Mesodermal cell (in vitro differentiated cells): ENCODE results near the gene ZNF236.

Experiments used
- H3K27ac ChIP-seq: 2 replicates; pipeline ENCODE4 v1.7.0; 2013; ENCODE audit warnings: mild to moderate bottlenecking, low read depth, low read length, moderate library complexity; ENCODE audit not compliant: severe bottlenecking
- H3K36me3 ChIP-seq: 2 replicates; pipeline ENCODE4 v1.7.1; 2013; ENCODE audit warnings: mild to moderate bottlenecking, low read length, moderate library complexity; ENCODE audit not compliant: control insufficient read depth, insufficient read depth
- H3K4me1 ChIP-seq: one replicate; pipeline ENCODE4 v1.7.1; 2013; ENCODE audit warnings: mild to moderate bottlenecking, low read length; ENCODE audit not compliant: insufficient read depth, control insufficient read depth, poor library complexity, severe bottlenecking
- H3K4me3 ChIP-seq: 2 replicates; pipeline ENCODE4 v1.7.0; 2013; ENCODE audit warnings: low read length, control low read depth, mild to moderate bottlenecking; ENCODE audit not compliant: insufficient read depth, poor library complexity, severe bottlenecking; ENCODE audit errors: extremely low read depth
- H3K9me3 ChIP-seq: 2 replicates; pipeline ENCODE4 v1.7.1; 2013; ENCODE audit warnings: mild to moderate bottlenecking, low read length, moderate library complexity; ENCODE audit not compliant: control insufficient read depth
- WGBS, 2 experiments: methylation state at CpG; one replicate each; pipeline ENCODE4 v1.1.5; 2013; ENCODE audit warnings: missing lambda C conversion rate in 2 of 2; ENCODE audit not compliant: insufficient coverage in 2 of 2; 5-methylcytosine and 5-hydroxymethylcytosine counted together

Gene ZNF236

DNA sequence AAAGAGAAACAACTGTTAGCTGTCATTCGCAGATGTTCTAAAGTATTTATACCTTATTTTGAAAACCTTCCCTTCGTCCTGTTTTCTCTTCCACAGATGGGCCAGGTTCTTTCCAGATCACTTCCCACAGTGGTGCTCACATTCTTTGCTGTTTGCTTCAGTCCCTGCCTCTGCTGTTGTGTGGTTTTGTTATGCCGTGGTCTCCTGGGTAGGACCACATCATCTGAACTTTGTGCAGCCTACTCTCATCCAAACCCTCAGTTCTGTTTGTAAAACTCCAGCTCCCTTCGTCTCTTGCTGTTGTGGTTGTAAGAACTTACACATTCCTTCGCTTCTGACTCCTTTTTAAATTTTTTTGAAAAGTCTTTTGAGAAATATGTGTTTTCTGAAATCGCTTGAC lies 38.1 kb downstream of the ZNF236 start:
- H3K9me3 ChIP-seq = no peaks in the 10 kb centered on the region
- peaks cover 5% of the 10 kb centered on the region for H3K4me1 ChIP-seq
- H3K4me3 ChIP-seq = no peak overlapping the region
- 85 to 100% methylated on average over 2 of the region's 6 CpGs for WGBS, 2 experiments
- H3K36me3 ChIP-seq = peaks cover 34% of the 10 kb centered on the region
- H3K27ac ChIP-seq = no peak overlapping the region

DNA sequence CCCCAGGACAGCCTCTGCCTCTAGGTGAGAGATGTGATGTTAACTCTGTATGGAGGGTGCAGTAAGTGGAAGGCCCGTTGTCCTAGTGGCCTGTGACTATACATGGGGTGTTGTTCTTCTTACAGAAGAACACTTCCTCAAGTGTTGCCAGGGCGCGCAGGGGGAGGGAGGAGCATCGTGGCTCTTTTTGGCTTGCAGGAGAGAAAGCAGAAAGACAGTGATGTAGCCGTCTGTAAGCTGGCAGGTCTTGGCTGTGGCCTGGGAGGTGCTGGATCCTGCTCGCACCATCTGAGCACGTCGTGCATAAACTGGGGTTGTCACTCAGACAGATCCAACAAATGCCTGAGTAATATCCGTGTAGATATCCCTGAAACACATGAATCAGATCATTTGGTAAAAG lies 44.3 kb downstream of the ZNF236 start:
- peaks cover 48% of the 10 kb centered on the region for H3K36me3 ChIP-seq
- no peaks in the 10 kb centered on the region for H3K4me1 ChIP-seq
- H3K27ac ChIP-seq = no peak overlapping the region
- no peak overlapping the region for H3K4me3 ChIP-seq
- 91 to 93% methylated on average over 8 to 9 of the region's 9 CpGs for WGBS, 2 experiments
- H3K9me3 ChIP-seq = no peaks in the 10 kb centered on the region

DNA sequence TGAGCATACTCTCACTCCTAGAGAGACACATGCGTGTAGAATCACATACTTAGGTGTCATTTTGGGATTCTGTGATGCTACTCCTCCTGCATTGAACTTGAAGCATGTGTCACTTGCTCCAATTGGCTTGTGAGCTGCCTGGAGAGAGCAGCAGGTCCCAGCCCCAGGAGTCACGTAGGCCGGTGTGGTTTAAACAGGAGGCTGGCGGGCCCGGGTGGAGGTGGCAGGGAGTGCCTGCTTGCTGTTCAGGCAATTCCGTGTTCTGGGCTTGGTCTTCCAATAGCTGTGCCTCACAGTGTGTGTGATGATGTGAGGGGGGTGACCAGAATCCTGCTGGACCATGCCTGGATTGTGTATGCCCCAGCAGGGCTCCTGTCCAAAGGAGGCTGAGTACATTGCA lies 51.0 kb downstream of the ZNF236 start:
- Histone ChIP-seq H3K27ac (no peak overlapping the region), H3K4me3 (no peak overlapping the region), H3K36me3 (peaks cover 37% of the 10 kb centered on the region), H3K4me1 (peaks cover 7% of the 10 kb centered on the region), H3K9me3 (no peaks in the 10 kb centered on the region)
- WGBS, 2 experiments = 90 to 96% methylated on average over 2 to 5 of the region's 6 CpGs

DNA sequence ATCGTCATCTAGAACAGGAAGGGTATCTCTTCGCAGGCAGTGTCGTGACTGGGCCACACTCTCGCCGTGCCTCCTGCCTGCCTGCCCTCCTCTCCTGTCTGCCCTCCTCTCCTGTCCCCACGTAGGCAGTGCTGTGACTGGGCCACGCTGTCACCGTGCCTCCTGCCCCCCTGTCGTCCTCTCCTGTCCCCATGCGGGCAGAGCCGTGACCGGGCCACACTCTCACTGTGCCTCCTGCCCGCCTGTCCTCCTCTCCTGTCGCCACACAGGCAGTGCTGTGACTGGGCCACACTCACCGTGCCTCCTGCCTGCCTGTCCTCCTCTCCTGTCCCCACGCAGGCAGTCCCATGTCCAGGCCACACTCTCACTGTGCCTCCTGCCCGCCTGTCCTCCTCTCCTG lies 51.4 kb downstream of the ZNF236 start:
- Histone ChIP-seq H3K9me3 (no peaks in the 10 kb centered on the region), H3K4me3 (no peak overlapping the region), H3K27ac (no peak overlapping the region), H3K36me3 (peaks cover 36% of the 10 kb centered on the region), H3K4me1 (peaks cover 7% of the 10 kb centered on the region)
- WGBS, 2 experiments = 91 to 92% methylated on average over 13 to 17 of the region's 17 CpGs

DNA sequence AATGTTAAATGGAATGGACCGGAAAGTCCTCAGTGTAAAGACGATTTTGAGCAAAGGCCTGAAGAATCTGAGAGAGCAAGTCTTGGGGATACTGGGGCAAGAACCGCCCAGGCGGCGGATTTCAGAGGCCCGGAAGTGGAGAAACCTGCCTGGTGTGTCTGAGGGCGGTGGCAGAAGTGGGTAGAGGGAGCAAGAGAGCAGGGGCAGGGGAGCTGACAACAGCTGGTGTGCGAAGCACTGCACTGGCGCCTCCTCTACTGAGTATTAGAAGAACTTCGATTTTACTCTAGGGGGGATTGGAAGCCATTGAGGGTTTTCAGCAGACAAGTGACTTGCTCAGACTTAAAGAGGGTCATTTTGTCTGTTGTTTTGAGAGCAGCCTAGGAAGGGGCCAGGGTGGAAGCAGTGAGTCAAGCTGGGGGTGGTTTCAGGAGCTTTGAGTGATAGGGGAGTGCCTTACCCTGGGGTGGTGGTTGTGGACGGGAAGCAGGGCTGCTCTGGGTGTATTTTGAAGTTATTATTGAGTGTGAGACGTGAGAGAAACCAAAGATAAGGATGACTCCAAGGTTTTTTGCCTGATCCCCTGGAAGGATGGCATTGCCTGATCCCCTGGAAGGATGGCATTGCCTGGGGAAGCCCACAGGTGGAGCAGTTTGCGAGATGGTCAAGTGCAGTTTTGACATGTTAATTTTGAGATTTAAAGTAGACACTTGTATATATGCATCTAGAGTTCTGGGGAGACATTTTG lies 52.5 kb downstream of the ZNF236 start:
- Histone ChIP-seq H3K4me3 (no peak overlapping the region), H3K36me3 (peaks cover 33% of the 10 kb centered on the region), H3K4me1 (peaks cover 7% of the 10 kb centered on the region), H3K27ac (peak overlapping the region; percentile 31), H3K9me3 (no peaks in the 10 kb centered on the region)
- 91 to 92% methylated on average over 13 of the region's 13 CpGs for WGBS, 2 experiments

DNA sequence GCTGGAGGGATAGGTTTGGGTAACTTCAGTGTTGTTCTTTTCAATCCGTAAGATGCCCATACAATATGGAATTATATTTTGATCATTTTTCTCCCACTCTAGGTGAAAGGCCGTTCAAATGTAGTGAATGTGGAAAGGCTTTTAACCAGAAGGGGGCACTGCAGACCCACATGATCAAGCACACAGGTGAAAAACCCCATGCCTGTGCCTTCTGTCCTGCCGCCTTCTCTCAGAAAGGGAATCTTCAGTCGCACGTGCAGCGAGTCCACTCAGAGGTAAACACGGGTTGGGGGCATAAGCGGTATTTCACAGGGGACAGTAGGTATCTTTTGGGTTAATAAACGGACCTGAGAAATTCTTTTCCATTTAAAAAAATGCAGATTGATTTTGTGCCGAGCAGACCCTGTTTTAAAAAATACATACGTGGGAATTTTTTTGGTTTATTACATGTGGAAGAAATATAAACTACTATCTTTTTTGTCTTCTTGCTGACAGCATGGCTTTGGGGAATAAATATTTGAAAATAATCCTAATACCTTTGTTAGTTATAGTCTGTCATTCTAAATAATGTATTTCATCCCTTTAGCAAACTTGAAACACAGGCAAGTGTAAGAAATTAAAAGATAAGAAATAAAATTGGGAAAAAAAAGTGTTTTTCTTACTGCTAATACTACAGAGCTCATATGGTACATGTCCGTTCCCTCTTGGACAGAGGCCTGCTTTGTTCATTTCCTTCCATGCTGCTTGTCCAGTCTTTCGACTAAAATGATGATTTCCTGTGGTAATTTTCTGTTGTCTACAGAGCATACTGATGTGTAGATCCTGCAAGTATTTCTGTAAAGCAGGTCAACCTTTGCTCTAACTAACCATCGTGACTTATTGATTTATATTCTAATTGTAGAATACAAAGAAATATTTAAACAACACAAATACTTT lies 53.3 kb downstream of the ZNF236 start:
- 77 to 79% methylated on average over 8 to 9 of the region's 14 CpGs for WGBS, 2 experiments
- Histone ChIP-seq H3K4me1 (peaks cover 7% of the 10 kb centered on the region), H3K36me3 (peaks cover 34% of the 10 kb centered on the region), H3K27ac (no peak overlapping the region), H3K4me3 (no peak overlapping the region), H3K9me3 (no peaks in the 10 kb centered on the region)

DNA sequence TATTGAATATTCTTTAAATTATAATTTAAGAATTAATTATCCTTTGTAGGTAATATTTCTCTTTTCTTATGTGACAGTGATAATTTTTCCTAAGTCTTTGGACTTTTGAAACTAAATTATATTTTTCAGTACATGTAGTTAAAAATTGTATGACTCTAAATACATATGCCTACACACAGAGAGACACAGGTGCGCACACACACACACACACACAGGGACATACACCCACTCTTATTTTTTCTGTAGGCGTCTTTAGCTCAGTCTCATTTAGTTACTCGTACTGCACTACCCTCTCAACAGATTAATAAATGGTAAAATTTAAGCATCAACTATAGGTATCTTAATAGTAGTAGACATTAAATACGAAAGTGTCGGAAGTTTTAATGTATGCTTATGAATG lies 56.1 kb downstream of the ZNF236 start:
- no CpG with 5 or more reads among the region's 5 CpGs for WGBS, 2 experiments
- H3K4me1 ChIP-seq = peaks cover 7% of the 10 kb centered on the region
- no peak overlapping the region for H3K27ac ChIP-seq

DNA sequence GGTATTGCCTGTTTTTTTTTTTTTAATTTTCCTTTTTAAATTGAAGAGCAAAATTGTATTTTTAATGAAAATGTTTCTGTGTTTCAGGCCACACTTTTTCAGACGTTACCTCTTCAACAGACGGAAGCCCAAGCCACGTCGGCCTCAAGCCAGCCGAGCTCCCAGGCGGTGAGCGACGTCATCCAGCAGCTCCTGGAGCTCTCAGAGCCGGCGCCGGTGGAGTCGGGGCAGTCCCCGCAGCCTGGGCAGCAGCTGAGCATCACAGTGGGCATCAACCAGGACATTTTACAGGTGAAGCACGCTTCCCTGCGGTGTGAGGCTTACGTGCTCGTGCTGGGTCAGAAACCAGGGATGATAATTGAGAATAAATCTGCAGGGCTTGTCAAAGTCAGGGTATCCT lies 57.7 kb downstream of the ZNF236 start:
- Histone ChIP-seq H3K4me3 (no peak overlapping the region), H3K9me3 (no peaks in the 10 kb centered on the region), H3K4me1 (peaks cover under 1% of the 10 kb centered on the region), H3K36me3 (peaks cover 51% of the 10 kb centered on the region), H3K27ac (no peak overlapping the region)
- 92 to 94% methylated on average over 14 to 17 of the region's 17 CpGs for WGBS, 2 experiments

More for the DNA sequence above, 56.1 kb downstream of the ZNF236 start:
- Histone ChIP-seq H3K36me3 (peaks cover 53% of the 10 kb centered on the region), H3K9me3 (no peaks in the 10 kb centered on the region), H3K4me3 (no peak overlapping the region)

DNA sequence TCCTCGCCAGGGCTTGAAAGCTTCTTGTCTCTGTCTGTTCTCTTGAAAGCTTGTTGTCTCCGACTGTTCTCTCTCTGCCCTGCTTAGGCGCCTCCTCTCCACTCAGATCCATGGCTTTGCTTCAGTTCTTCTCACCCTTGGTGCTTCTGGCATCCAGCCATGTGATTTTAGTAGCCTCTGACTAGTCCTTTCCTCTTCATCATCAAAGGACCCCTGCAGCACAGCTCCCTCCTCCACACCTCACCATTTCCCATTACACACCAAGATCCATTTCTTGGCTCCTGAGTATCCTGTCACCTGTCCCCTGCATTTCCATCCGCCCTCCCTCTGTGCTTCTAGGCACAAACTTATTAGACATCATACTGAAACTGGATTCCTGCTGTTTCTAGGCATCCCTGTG lies 59.4 kb downstream of the ZNF236 start:
- Histone ChIP-seq H3K4me1 (no peaks in the 10 kb centered on the region), H3K27ac (no peak overlapping the region), H3K9me3 (no peaks in the 10 kb centered on the region), H3K4me3 (no peak overlapping the region), H3K36me3 (peaks cover 62% of the 10 kb centered on the region)
- 89 to 93% methylated on average over 4 of the region's 4 CpGs for WGBS, 2 experiments

DNA sequence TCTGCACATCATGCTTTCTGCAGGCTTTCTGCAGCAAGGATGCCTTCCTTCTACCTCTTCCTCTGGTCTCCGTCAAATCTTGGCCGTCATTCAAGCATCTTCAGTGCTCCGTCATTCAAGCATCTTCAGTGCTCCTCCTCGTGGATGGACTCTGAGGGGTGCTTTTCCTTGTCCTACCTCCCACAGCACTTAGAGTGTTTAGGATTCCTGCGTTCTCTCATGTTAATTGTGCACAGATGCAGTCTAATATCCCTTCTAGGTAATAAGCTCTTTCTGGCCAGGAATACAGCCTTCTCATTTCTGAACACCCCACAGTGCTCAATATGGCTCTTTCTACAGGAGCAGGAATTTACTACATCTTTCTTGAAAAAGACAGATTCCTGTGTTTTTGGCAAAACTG lies 59.8 kb downstream of the ZNF236 start:
- Histone ChIP-seq H3K4me1 (no peaks in the 10 kb centered on the region), H3K27ac (no peak overlapping the region), H3K4me3 (no peak overlapping the region), H3K9me3 (no peaks in the 10 kb centered on the region), H3K36me3 (peaks cover 61% of the 10 kb centered on the region)
- WGBS, 2 experiments = 77 to 80% methylated on average over 5 of the region's 5 CpGs
